Activated T-helper 17 cell treated with anti-CD3 and anti-CD28 coated beads, Interleukin-2, amount 50 U/mL, for 72 hours (primary cell): ENCODE measurements around the gene LONP1. TPM values are rescaled to one million over a fixed set of nuclear protein-coding genes. Genes with fewer than 3 reads are reported as not detected.

Experiments used
- ATAC-seq: fragments of 150-1000 bp; cut with Tn5 transposase; replicated peaks from 2 replicates; pipeline ENCODE4 v1.10.0; 2021; ENCODE audit warnings: mild to moderate bottlenecking, moderate library complexity
- H3K27ac Mint-ChIP-seq: one replicate; pipeline ENCODE4 v1.8.0; 2022; ENCODE audit warnings: mixed read lengths
- H3K27me3 Mint-ChIP-seq: one replicate; pipeline ENCODE4 v1.8.0; 2022; ENCODE audit warnings: mixed read lengths
- H3K36me3 Mint-ChIP-seq: one replicate; pipeline ENCODE4 v1.8.0; 2022; ENCODE audit warnings: low read depth, mild to moderate bottlenecking, mixed read lengths
- H3K4me1 Mint-ChIP-seq: one replicate; pipeline ENCODE4 v1.8.0; 2022; ENCODE audit warnings: mixed read lengths
- H3K4me3 Mint-ChIP-seq: one replicate; pipeline ENCODE4 v1.8.0; 2022; ENCODE audit warnings: mild to moderate bottlenecking, mixed read lengths
- H3K9me3 Mint-ChIP-seq: one replicate; pipeline ENCODE4 v1.8.0; 2022; ENCODE audit warnings: mixed read lengths
- total RNA-seq, 2 donors: library from RNA; stranded (reverse); gene quantifications; one replicate each; pipeline ENCODE4 v1.2.3, GENCODE V29; 2022

The LONP1 gene
- total RNA-seq, 2 donors from 2014 or later, result 291 to 376 TPM

DNA sequence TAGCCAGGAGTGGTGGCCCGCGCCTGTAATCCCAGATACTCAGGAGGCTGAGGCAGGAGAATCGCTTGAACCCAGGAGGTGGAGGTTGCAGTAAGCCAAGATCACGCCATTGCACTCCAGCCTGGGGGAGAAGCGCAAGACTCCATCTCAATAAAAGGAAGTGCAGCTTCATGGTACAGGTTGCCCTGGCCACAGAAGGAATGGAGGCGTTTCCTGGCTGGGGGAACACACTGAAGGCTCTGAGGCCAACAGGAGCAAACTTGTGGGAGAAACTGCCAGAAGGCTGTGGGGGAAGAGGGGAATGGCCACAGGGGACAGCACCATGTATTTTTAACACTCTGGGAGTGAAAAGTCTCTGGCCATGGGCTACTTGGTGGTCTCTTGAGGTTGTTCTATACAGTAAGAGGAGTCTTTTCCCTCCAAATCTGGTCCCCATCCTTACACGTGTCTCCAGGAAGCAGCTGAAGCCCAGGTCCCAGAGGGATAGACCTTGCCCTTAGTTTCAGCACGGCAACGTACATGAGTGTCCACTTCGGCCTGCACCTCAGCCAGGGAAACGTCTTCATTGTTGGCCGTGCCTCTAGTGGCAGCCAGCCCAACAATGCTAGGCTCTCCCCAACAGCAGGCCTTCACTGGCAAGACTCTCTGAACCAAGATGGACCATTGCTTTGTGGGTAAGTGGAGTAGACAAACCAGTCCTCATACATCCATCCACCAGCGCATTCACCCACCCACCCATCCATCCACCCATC lies 47.1 kb downstream of the LONP1 start:
- no peaks in the 10 kb centered on the region for H3K9me3 Mint-ChIP-seq
- no peaks in the 10 kb centered on the region for H3K4me1 Mint-ChIP-seq
- H3K4me3 Mint-ChIP-seq, result no peak overlapping the region
- ATAC-seq, result no peak
- H3K27me3 Mint-ChIP-seq, result no peaks in the 10 kb centered on the region
- H3K27ac Mint-ChIP-seq, result no peak overlapping the region
- H3K36me3 Mint-ChIP-seq, result peaks cover 32% of the 10 kb centered on the region

DNA sequence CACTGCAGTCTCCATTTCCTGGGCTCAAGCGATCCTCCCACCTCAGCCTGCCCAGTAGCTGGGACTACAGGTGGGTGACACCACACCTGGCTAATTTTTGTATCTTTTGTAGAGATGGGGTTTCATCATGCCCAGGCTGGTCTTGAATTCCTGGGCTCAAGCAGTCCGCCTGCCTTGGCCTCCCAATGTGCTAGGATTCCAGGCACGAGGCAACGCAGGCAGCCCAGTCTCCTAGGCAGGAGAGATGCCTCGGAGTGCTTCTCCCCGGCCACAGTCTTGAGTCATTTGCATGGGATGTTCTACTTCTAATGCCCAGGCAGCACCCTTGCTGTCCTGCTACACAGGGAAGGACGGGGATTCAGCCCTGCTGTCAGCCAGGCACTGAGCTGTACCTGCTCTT lies 48.3 kb downstream of the LONP1 start:
- H3K4me3 Mint-ChIP-seq, result no peak overlapping the region
- peaks cover 45% of the 10 kb centered on the region for H3K36me3 Mint-ChIP-seq
- H3K4me1 Mint-ChIP-seq, result no peaks in the 10 kb centered on the region
- no peak for ATAC-seq
- no peak overlapping the region for H3K27ac Mint-ChIP-seq
- H3K27me3 Mint-ChIP-seq, result no peaks in the 10 kb centered on the region
- H3K9me3 Mint-ChIP-seq, result no peaks in the 10 kb centered on the region

DNA sequence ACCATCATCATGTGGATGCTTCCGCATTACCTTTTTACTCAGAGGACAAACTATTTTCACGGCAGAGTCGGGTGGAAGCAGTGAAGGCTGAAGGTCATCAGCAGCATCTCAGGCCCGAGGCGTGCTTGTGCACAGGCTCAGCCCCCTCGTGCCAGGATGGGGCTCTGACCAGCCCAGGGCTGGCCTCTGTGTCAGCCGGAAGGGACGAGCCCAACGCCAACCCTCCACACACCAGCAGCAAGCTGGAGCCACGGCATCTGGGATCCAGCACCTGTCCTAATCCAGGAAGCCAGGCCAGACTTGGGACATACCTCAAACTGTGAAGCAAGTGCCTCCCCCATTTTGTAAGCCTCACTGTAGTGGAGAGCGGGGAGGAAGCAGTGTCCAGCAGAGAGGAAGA lies 50.7 kb downstream of the LONP1 start:
- no peaks in the 10 kb centered on the region for H3K27me3 Mint-ChIP-seq
- no peak overlapping the region for H3K27ac Mint-ChIP-seq
- H3K36me3 Mint-ChIP-seq, result peaks cover 68% of the 10 kb centered on the region
- no peak overlapping the region for H3K4me3 Mint-ChIP-seq
- peaks cover 7% of the 10 kb centered on the region for H3K4me1 Mint-ChIP-seq
- no peak for ATAC-seq
- no peaks in the 10 kb centered on the region for H3K9me3 Mint-ChIP-seq

DNA sequence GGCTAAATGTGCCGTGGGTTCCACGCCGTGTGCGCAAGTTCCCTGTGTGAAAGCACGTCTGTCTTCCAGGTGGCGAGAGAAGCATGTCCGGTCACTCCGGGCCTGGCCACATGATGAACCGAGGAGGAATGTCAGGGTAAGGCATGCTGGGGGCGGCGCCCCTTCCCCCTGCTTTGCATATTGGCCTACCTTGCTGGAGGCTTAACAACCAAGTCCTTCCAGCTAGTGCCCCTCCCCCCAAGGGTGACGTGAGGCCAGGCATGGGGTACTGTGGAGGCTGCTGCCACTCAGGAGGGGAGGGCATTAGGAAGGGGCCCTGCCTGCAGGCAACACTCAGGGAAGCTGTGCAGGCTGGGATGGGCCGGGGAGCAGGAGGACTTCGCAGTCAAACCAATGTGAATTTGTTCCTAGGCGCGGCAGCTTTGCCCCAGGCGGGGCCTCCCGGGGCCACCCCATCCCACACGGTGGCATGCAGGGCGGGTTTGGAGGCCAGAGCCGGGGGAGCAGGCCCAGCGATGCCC lies 52.1 kb downstream of the LONP1 start:
- H3K27me3 Mint-ChIP-seq, result no peaks in the 10 kb centered on the region
- peaks cover 7% of the 10 kb centered on the region for H3K4me1 Mint-ChIP-seq
- no peak overlapping the region for H3K4me3 Mint-ChIP-seq
- no peak overlapping the region for H3K27ac Mint-ChIP-seq
- no peaks in the 10 kb centered on the region for H3K9me3 Mint-ChIP-seq
- H3K36me3 Mint-ChIP-seq, result peaks cover 82% of the 10 kb centered on the region
- no peak for ATAC-seq

DNA sequence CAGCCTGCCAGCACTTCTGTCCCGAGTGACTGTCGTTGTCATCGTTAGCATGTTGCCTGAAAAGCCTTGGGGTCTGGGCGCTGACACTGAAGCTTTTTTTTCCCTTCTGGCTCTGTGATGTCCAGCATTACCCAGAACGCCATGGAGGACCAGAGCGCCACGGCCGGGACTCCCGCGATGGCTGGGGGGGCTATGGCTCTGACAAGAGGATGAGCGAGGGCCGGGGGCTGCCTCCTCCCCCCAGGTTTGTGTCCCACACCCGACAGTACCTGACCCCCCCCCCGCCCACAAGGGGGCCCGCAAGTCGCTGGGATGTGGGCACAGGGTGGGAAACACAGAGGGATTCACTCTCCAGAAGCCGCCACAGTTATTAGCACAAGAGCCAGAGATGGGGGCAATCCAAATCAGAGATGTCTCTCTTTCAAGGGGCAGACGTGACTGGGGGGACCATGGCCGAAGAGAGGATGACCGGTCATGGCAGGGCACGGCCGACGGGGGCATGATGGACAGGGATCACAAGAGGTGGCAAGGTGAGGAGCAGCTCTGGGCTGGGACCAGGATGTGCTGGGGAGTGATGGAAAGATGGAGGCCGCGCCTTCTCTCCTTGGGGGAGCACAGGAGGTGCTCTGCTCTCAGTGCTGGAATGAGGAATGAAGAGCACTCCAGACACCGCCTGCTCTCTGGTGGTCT lies 52.9 kb downstream of the LONP1 start:
- no peak overlapping the region for H3K27ac Mint-ChIP-seq

DNA sequence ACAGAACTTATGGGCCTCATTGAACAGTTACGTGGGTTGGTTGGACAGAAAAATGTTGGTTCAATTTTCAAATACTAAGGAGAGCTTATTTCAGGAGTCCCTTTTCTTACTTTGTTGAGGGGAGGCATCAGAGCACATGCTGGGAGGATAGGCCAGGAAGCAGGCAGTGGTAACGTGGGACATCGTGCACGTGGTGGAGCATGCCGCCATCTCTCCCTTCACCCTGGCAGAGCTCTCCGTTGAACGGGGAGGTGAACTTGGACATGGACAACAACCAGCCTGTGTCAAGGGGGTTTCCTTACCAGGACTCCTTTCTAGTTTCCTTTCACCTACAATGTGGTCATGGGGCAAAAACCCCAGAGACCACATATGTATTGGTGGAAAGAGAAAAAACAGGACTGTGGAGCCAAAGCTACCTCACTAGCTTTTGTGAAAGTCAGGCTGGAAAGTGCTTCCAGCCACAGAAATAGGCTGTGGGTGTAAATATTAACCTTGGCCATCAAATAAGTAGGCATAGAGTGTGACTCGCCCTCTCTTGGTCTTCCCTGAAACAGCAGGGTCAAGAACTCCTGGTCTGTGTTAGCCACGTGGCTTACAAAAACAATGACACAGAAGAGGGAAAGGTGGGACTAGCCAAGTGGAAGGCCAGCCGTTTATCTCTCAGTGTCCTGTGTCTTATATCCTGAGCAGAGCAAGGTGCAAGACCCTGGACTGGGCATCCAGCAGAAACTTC lies 54.0 kb downstream of the LONP1 start:
- H3K36me3 Mint-ChIP-seq, result peaks cover 97% of the 10 kb centered on the region
- H3K4me3 Mint-ChIP-seq, result no peak overlapping the region
- H3K9me3 Mint-ChIP-seq, result no peaks in the 10 kb centered on the region
- no peaks in the 10 kb centered on the region for H3K27me3 Mint-ChIP-seq
- ATAC-seq, result peak; percentile 72
- H3K4me1 Mint-ChIP-seq, result peaks cover 7% of the 10 kb centered on the region
- H3K27ac Mint-ChIP-seq, result peak overlapping the region; percentile 60

More for the DNA sequence above, 52.9 kb downstream of the LONP1 start:
- no peak overlapping the region for H3K4me3 Mint-ChIP-seq
- H3K4me1 Mint-ChIP-seq, result peaks cover 7% of the 10 kb centered on the region
- no peaks in the 10 kb centered on the region for H3K9me3 Mint-ChIP-seq
- no peaks in the 10 kb centered on the region for H3K27me3 Mint-ChIP-seq
- peaks cover 90% of the 10 kb centered on the region for H3K36me3 Mint-ChIP-seq
- no peak for ATAC-seq

DNA sequence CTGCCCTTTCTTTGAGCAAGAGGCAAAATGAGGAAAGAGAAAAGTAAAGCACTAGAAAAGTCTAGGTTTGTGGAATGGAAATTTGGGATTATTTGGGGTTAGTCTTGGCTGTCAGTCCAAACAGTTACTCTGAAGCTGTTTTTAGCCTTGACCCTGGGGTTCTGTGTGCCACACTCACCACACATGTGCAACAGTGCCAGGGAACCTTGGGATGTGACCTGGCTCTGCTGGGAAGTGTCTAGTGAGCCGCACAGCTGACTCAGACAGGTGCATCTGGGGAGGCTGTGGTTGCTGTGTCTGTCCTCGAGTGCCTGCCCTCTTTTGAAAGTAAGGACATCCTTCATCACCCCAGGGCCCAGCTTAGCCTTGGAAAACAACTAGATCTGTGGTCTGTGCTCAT lies 55.4 kb downstream of the LONP1 start:
- H3K27ac Mint-ChIP-seq, result no peak overlapping the region

DNA sequence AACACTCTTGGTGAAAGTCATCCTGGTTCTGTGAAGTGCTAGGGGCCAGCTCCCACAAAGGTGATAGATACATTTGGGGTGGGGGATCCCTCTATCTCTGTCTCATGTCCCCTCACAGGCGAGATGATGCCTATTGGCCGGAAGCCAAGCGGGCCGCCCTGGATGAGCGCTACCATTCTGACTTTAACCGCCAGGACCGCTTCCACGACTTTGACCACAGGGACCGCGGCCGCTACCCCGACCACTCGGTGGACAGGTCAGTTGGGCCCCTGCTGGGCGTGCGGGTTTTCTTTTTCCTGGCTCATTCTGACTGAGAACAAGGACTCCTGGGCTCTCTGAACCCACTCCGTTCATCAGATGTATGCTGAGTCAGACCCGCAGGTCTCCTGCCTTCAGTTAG lies 56.0 kb downstream of the LONP1 start:
- H3K36me3 Mint-ChIP-seq, result peaks cover 100% of the 10 kb centered on the region

More for the DNA sequence above, 55.4 kb downstream of the LONP1 start:
- Mint-ChIP-seq H3K4me3 (no peak overlapping the region), H3K4me1 (peaks cover 7% of the 10 kb centered on the region), H3K27me3 (no peaks in the 10 kb centered on the region), H3K36me3 (peaks cover 100% of the 10 kb centered on the region), H3K9me3 (no peaks in the 10 kb centered on the region)
- ATAC-seq, result no peak

DNA sequence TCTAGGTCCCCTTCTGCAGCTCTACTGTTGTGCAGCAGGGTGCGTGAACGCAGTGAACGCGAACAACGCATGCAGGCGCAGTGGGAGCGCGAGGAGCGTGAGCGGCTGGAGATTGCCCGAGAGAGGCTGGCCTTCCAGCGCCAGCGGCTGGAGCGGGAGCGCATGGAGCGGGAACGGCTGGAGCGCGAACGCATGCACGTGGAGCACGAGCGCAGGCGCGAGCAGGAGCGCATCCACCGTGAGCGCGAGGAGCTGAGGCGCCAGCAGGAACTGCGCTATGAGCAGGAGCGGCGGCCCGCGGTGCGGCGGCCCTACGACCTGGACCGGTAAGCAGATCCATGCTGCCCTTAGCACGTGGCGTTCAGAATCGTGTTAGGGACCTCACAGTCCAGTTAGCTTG lies 58.5 kb downstream of the LONP1 start:
- no peak for ATAC-seq
- Mint-ChIP-seq H3K9me3 (no peaks in the 10 kb centered on the region), H3K4me3 (no peak overlapping the region), H3K27ac (no peak overlapping the region), H3K4me1 (peaks cover 7% of the 10 kb centered on the region), H3K27me3 (no peaks in the 10 kb centered on the region), H3K36me3 (peaks cover 100% of the 10 kb centered on the region)

More for the DNA sequence above, 56.0 kb downstream of the LONP1 start:
- Mint-ChIP-seq H3K27me3 (no peaks in the 10 kb centered on the region), H3K4me1 (peaks cover 7% of the 10 kb centered on the region), H3K9me3 (no peaks in the 10 kb centered on the region), H3K4me3 (no peak overlapping the region), H3K27ac (no peak overlapping the region)
- ATAC-seq, result no peak

DNA sequence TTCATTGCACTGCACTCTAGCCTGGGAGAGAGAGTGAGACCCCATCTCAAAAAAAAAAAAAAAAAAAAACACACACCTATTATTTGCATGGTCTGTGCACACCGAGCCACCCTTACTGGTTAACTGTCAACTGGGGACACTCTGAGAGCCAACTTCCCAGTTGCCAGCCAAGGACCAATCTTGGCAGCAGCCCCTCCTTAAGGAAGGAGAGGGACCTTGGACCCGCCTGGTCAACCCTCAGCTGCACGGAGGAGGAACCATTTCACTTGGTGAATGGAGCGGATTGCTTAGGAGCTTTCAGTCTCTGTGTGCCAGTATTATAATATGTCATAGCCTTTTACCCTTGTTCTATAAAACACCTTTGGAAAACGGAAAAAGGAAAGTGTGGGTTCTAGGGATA lies 64.5 kb downstream of the LONP1 start:
- no peaks in the 10 kb centered on the region for H3K27me3 Mint-ChIP-seq
- no peak overlapping the region for H3K4me3 Mint-ChIP-seq
- H3K9me3 Mint-ChIP-seq, result no peaks in the 10 kb centered on the region
- peaks cover 100% of the 10 kb centered on the region for H3K36me3 Mint-ChIP-seq
- H3K27ac Mint-ChIP-seq, result no peak overlapping the region
- H3K4me1 Mint-ChIP-seq, result no peaks in the 10 kb centered on the region
- no peak for ATAC-seq

DNA sequence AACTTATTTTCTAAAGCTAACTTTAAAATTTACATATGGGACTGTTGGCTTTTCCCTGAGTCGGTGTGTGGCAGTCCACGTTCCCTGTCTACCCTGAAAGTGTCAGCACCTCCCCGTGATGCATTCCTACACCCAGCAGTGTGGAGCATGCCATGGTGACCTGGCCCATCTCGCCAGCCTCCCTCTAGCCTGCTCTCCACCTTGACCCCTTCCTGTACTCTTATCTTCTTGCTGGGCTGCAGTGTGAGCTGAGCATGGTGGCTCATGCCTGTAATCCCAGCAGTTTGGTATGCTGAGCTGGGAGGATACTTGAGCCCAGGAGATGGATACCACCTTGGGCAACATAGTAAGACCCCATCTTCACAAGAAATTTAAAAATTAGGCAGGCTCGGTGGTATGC lies 65.0 kb downstream of the LONP1 start:
- no peaks in the 10 kb centered on the region for H3K4me1 Mint-ChIP-seq
- ATAC-seq, result no peak
- H3K9me3 Mint-ChIP-seq, result no peaks in the 10 kb centered on the region
- no peak overlapping the region for H3K27ac Mint-ChIP-seq
- no peaks in the 10 kb centered on the region for H3K27me3 Mint-ChIP-seq
- H3K36me3 Mint-ChIP-seq, result peaks cover 100% of the 10 kb centered on the region
- H3K4me3 Mint-ChIP-seq, result no peak overlapping the region

DNA sequence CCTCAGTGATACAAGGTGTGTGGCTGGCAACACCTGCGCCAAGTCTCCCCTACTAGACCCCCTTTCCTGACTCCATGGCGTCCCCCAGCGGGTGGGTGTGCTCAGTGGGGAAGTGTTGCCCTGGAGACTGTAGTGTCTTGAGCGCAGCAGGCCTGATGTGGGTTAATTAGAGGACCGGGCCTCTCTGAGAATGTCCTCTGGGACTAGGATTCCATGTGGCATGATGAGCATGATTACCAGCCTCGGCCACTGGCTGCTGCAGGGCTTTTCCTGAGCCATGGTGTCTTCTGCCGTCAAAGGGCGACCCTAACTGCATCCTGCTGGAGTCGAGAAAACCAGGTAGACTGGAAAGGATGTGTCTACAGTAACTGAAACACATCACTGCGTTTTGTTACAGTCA lies 67.7 kb downstream of the LONP1 start:
- no peak overlapping the region for H3K27ac Mint-ChIP-seq
- H3K27me3 Mint-ChIP-seq, result no peaks in the 10 kb centered on the region
- H3K9me3 Mint-ChIP-seq, result no peaks in the 10 kb centered on the region
- H3K36me3 Mint-ChIP-seq, result peaks cover 96% of the 10 kb centered on the region
- H3K4me1 Mint-ChIP-seq, result no peaks in the 10 kb centered on the region
- ATAC-seq, result no peak
- no peak overlapping the region for H3K4me3 Mint-ChIP-seq

DNA sequence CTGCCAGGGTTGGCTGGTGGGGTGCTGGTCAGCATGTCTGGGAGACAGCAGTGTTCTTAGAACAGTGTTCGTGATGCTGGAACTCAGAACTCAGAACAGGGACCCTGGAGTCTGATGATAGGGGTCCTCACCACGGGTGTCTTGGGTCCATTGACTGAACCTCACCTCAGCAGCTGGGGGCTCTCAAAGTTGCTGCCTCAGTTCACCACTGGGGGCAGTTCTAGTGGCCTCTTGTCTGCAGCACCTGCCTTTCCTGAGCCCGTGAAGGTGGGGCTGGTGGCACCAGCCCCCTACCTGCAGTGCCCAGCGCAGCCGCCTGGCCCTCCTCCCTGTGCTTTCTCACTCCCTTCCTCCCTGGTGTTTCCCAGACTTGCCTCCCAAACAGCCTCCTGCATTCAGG lies 68.6 kb downstream of the LONP1 start:
- H3K27me3 Mint-ChIP-seq, result no peaks in the 10 kb centered on the region
- H3K27ac Mint-ChIP-seq, result no peak overlapping the region
- no peak for ATAC-seq
- no peaks in the 10 kb centered on the region for H3K9me3 Mint-ChIP-seq
- H3K4me3 Mint-ChIP-seq, result no peak overlapping the region
- peaks cover 96% of the 10 kb centered on the region for H3K36me3 Mint-ChIP-seq
- H3K4me1 Mint-ChIP-seq, result no peaks in the 10 kb centered on the region

DNA sequence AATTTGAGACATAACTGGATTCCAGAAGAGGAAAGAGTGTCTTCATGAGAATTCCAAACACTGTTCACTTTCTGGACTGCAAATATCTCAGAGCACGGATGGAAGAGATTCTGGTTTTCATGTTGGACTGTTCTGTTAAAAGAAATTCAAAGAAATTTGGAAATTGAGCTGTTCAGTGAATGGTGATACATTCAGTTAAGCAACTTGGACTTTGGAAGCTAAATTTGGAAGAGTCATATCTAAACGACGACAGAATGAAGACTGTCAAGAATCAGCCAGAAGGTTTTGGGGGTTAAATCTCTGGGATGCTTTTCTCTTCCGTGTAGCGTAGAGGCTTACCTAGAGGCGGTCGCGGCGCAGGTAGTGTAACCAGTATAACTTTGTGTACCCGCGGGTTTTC lies 71.5 kb downstream of the LONP1 start:
- H3K27ac Mint-ChIP-seq, result peak overlapping the region; percentile 26
- ATAC-seq, result no peak
- H3K4me1 Mint-ChIP-seq, result peaks cover 4% of the 10 kb centered on the region
- H3K9me3 Mint-ChIP-seq, result no peaks in the 10 kb centered on the region
- H3K36me3 Mint-ChIP-seq, result peaks cover 96% of the 10 kb centered on the region
- no peaks in the 10 kb centered on the region for H3K27me3 Mint-ChIP-seq
- H3K4me3 Mint-ChIP-seq, result no peak overlapping the region
